IPS-18a (cell line): ENCODE results near the gene NPAS2.

ENCODE experiments used
- H3K27ac ChIP-seq: one replicate; pipeline ENCODE4 v1.5.1; 2013; ENCODE audit warnings: low read length
- H3K27me3 ChIP-seq: one replicate; pipeline ENCODE4 v1.6.1; 2013; ENCODE audit warnings: mild to moderate bottlenecking, low read length; ENCODE audit not compliant: control insufficient read depth, insufficient read depth
- H3K36me3 ChIP-seq: one replicate; pipeline ENCODE4 v1.6.1; 2013; ENCODE audit warnings: low read depth, low read length; ENCODE audit not compliant: control insufficient read depth
- H3K4me1 ChIP-seq: one replicate; pipeline ENCODE4 v1.6.1; 2013; ENCODE audit warnings: low read depth, low read length; ENCODE audit not compliant: control insufficient read depth
- H3K4me3 ChIP-seq: one replicate; pipeline ENCODE4 v1.5.1; 2013; ENCODE audit warnings: low read length
- H3K9ac ChIP-seq: one replicate; pipeline ENCODE4 v1.6.1; 2013; ENCODE audit warnings: mild to moderate bottlenecking, low read length, moderate library complexity
- H3K9me3 ChIP-seq: one replicate; pipeline ENCODE4 v1.6.1; 2013; ENCODE audit warnings: low read depth, low read length; ENCODE audit not compliant: control insufficient read depth

Gene NPAS2

GRCh38 chr2:100859902-100860301, 40.0 kb downstream of the NPAS2 start:
- Histone ChIP-seq H3K27ac (no peak overlapping the region), H3K4me3 (no peak overlapping the region), H3K36me3 (no peaks in the 10 kb centered on the region), H3K9ac (no peak overlapping the region), H3K27me3 (no peaks in the 10 kb centered on the region), H3K9me3 (no peaks in the 10 kb centered on the region), H3K4me1 (no peaks in the 10 kb centered on the region)

GRCh38 chr2:100861340-100861739, 41.4 kb downstream of the NPAS2 start:
- no peak overlapping the region for H3K4me3 ChIP-seq
- H3K9me3 ChIP-seq: no peaks in the 10 kb centered on the region
- no peaks in the 10 kb centered on the region for H3K4me1 ChIP-seq
- H3K9ac ChIP-seq: no peak overlapping the region
- no peaks in the 10 kb centered on the region for H3K27me3 ChIP-seq
- no peaks in the 10 kb centered on the region for H3K36me3 ChIP-seq
- no peak overlapping the region for H3K27ac ChIP-seq

GRCh38 chr2:100862081-100862480, 42.1 kb downstream of the NPAS2 start:
- Histone ChIP-seq H3K4me3 (no peak overlapping the region), H3K27me3 (no peaks in the 10 kb centered on the region), H3K9ac (no peak overlapping the region), H3K27ac (no peak overlapping the region), H3K4me1 (no peaks in the 10 kb centered on the region), H3K36me3 (no peaks in the 10 kb centered on the region), H3K9me3 (no peaks in the 10 kb centered on the region)

- Histone ChIP-seq H3K4me3 (no peak overlapping the region), H3K9ac (no peak overlapping the region), H3K27ac (no peak overlapping the region), H3K9me3 (peaks cover 4% of the 10 kb centered on the region), H3K4me1 (no peaks in the 10 kb centered on the region), H3K36me3 (no peaks in the 10 kb centered on the region), H3K27me3 (no peaks in the 10 kb centered on the region)
Measured at GRCh38 chr2:100865816-100866460, 46.0 kb downstream of the NPAS2 start.

- no peaks in the 10 kb centered on the region for H3K27me3 ChIP-seq
- H3K27ac ChIP-seq: no peak overlapping the region
- no peak overlapping the region for H3K9ac ChIP-seq
- H3K4me1 ChIP-seq: no peaks in the 10 kb centered on the region
- no peak overlapping the region for H3K4me3 ChIP-seq
- H3K36me3 ChIP-seq: no peaks in the 10 kb centered on the region
- peaks cover 4% of the 10 kb centered on the region for H3K9me3 ChIP-seq
Measured at GRCh38 chr2:100868083-100868482, 48.1 kb downstream of the NPAS2 start.

- no peaks in the 10 kb centered on the region for H3K4me1 ChIP-seq
- no peaks in the 10 kb centered on the region for H3K36me3 ChIP-seq
- H3K27me3 ChIP-seq: no peaks in the 10 kb centered on the region
- no peak overlapping the region for H3K27ac ChIP-seq
- no peak overlapping the region for H3K9ac ChIP-seq
- no peak overlapping the region for H3K4me3 ChIP-seq
- H3K9me3 ChIP-seq: peaks cover 4% of the 10 kb centered on the region
Measured at GRCh38 chr2:100869120-100869519, 49.2 kb downstream of the NPAS2 start.

GRCh38 chr2:100870652-100871531, 51.0 kb downstream of the NPAS2 start:
- H3K4me1 ChIP-seq: no peaks in the 10 kb centered on the region
- H3K27ac ChIP-seq: no peak overlapping the region
- H3K9me3 ChIP-seq: peaks cover 4% of the 10 kb centered on the region
- H3K4me3 ChIP-seq: no peak overlapping the region
- no peak overlapping the region for H3K9ac ChIP-seq
- no peaks in the 10 kb centered on the region for H3K36me3 ChIP-seq
- no peaks in the 10 kb centered on the region for H3K27me3 ChIP-seq

GRCh38 chr2:100875516-100876230, 55.7 kb downstream of the NPAS2 start:
- no peaks in the 10 kb centered on the region for H3K27me3 ChIP-seq
- no peak overlapping the region for H3K9ac ChIP-seq
- no peak overlapping the region for H3K4me3 ChIP-seq
- no peaks in the 10 kb centered on the region for H3K36me3 ChIP-seq
- H3K27ac ChIP-seq: no peak overlapping the region
- H3K9me3 ChIP-seq: no peaks in the 10 kb centered on the region
- peaks cover 2% of the 10 kb centered on the region for H3K4me1 ChIP-seq

- no peaks in the 10 kb centered on the region for H3K27me3 ChIP-seq
- no peak overlapping the region for H3K9ac ChIP-seq
- no peak overlapping the region for H3K4me3 ChIP-seq
- H3K36me3 ChIP-seq: no peaks in the 10 kb centered on the region
- H3K4me1 ChIP-seq: peaks cover 2% of the 10 kb centered on the region
- H3K9me3 ChIP-seq: no peaks in the 10 kb centered on the region
- H3K27ac ChIP-seq: no peak overlapping the region
Measured at GRCh38 chr2:100876231-100876860, 56.4 kb downstream of the NPAS2 start.

- H3K27ac ChIP-seq: no peak overlapping the region
- H3K4me1 ChIP-seq: peaks cover 2% of the 10 kb centered on the region
- no peak overlapping the region for H3K9ac ChIP-seq
- no peaks in the 10 kb centered on the region for H3K27me3 ChIP-seq
- H3K4me3 ChIP-seq: no peak overlapping the region
- H3K9me3 ChIP-seq: no peaks in the 10 kb centered on the region
- no peaks in the 10 kb centered on the region for H3K36me3 ChIP-seq
Measured at GRCh38 chr2:100877555-100877954, 57.6 kb downstream of the NPAS2 start.
